HG03095 (cell line): ENCODE measurements around the gene SLC6A16.
"Not testable (repeated sequence)": the region's sequence is repeated elsewhere in the genome, so short reads cannot be mapped to it uniquely, and the experiment has no call there.

Source experiments
- ATAC-seq: cut with Tn5 transposase; IDR thresholded peaks from one replicate; pipeline ENCODE4 v1.9.1; 2021; ENCODE audit warnings: moderate library complexity; ENCODE audit not compliant: unreplicated experiment

SLC6A16 gene

GRCh38 chr19:49324801-49325576 lies at the start of gene SLC6A16:
SLC6A16 (minus strand) TSS chr19:49325191; CDS start chr19:49311347, 13,844 bp downstream.
- ATAC-seq, result no peak

- not testable (repeated sequence) for ATAC-seq
Observed at GRCh38 chr19:49373174-49373573, 48.2 kb upstream of the SLC6A16 start.

GRCh38 chr19:49371184-49371583 lies 46.2 kb upstream of the SLC6A16 start:
- ATAC-seq, result no peak

- ATAC-seq, result no peak
Observed at GRCh38 chr19:49368711-49369358, 43.8 kb upstream of the SLC6A16 start.

GRCh38 chr19:49366110-49366509 lies 41.1 kb upstream of the SLC6A16 start:
- no peak for ATAC-seq

GRCh38 chr19:49364083-49364737 lies 39.2 kb upstream of the SLC6A16 start:
- no peak for ATAC-seq

- ATAC-seq, result peak; percentile 58
Observed at GRCh38 chr19:49363268-49364082, 38.5 kb upstream of the SLC6A16 start, which contains the start of gene DKKL1. DKKL1 (plus strand) TSS chr19:49363877; CDS start chr19:49363999, 122 bp downstream.

- ATAC-seq, result no peak
Observed at GRCh38 chr19:49362929-49363267, 37.9 kb upstream of the SLC6A16 start.

- ATAC-seq, result no peak
Observed at GRCh38 chr19:49362048-49362928, 37.3 kb upstream of the SLC6A16 start, which contains the start of gene TEAD2. TEAD2 (minus strand) TSS chr19:49362416; CDS start chr19:49360075, 2,341 bp downstream.

- no peak for ATAC-seq
Observed at GRCh38 chr19:49361438-49362047, 36.6 kb upstream of the SLC6A16 start.

- no peak for ATAC-seq
Observed at GRCh38 chr19:49359851-49360820, 35.1 kb upstream of the SLC6A16 start.

GRCh38 chr19:49357186-49357585 lies 32.2 kb upstream of the SLC6A16 start:
- ATAC-seq, result no peak

- ATAC-seq, result no peak
Observed at GRCh38 chr19:49356382-49356781, 31.4 kb upstream of the SLC6A16 start.

GRCh38 chr19:49355909-49356353 lies 30.9 kb upstream of the SLC6A16 start:
- ATAC-seq, result no peak

GRCh38 chr19:49349567-49349966 lies 24.6 kb upstream of the SLC6A16 start:
- ATAC-seq, result no peak

GRCh38 chr19:49348305-49349189 lies 23.6 kb upstream of the SLC6A16 start:
- no peak for ATAC-seq

GRCh38 chr19:49347835-49348234 lies 22.8 kb upstream of the SLC6A16 start:
- ATAC-seq, result no peak
